ENCODE data around the gene GRIK4.

DNA sequence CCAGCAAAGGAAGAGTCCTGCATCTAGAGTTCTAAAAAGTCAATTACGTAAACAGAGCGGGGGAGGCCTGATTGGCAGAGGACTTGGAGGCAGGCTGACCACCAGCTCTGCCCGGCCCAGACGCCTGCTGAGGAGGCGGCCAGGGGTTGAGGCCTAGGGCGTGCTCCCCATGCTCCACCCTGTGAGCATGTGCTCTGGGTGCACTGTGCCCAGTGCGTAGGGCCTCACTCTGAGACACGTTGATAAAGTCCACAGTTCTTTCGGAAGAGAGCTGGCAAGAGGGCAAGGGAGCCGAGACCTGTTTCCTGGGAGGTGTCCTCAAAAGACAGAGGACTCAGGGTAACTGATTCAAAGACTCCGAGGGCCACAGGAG is 25.2 kb downstream of the GRIK4 start:
- TF ChIP-seq, protein P1, sequence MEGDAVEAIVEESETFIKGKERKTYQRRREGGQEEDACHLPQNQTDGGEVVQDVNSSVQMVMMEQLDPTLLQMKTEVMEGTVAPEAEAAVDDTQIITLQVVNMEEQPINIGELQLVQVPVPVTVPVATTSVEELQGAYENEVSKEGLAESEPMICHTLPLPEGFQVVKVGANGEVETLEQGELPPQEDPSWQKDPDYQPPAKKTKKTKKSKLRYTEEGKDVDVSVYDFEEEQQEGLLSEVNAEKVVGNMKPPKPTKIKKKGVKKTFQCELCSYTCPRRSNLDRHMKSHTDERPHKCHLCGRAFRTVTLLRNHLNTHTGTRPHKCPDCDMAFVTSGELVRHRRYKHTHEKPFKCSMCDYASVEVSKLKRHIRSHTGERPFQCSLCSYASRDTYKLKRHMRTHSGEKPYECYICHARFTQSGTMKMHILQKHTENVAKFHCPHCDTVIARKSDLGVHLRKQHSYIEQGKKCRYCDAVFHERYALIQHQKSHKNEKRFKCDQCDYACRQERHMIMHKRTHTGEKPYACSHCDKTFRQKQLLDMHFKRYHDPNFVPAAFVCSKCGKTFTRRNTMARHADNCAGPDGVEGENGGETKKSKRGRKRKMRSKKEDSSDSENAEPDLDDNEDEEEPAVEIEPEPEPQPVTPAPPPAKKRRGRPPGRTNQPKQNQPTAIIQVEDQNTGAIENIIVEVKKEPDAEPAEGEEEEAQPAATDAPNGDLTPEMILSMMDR (conservative IDR thresholded peaks at IDR 0.05; ENCODE audit: low read length): no peak
- TF ChIP-seq EZH2phosphoT487 (IDR thresholded peaks at IDR 0.05; ENCODE audit: borderline replicate concordance, low read depth, low read length): no peak

Measured in OCI-LY7 (cell line).